Measurements from ENCODE around the gene GRIFIN.

The GRIFIN gene

DNA sequence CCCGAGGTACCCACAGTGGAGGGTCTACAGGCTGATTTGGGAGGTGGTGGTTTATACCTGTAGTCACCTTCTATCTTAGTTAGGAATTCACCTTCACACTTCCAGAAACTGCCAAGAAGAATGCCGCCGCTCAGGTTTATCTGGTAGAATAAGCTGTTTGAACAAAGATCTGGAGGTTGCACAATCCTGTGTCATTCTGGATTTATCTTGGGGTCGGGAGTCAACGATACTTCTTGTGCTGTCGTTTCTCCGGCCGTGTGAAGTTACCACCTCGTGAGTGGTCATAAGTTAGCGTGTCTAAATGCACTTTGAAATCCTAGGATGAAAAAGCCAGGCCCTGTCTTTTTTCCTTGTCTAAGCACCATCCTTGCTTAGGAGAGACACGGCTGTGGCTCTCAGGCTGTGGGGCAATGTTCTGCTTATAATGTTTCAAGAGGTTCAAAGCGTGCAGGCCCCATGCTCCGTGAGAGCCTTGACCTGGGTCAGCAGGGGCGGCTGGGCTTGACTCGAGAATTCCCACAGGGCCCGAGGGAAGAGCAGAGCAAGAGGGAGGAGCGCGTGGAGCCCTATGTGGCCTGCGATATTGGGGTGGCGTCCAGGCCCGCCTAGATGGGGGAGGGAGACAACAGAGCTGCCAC is 35.5 kb downstream of the GRIFIN start:
- peak overlapping the region; percentile 13 for H3K27ac ChIP-seq
- TF ChIP-seq ZFX (IDR thresholded peaks at IDR 0.05) = no peak
- TF ChIP-seq, protein P1, sequence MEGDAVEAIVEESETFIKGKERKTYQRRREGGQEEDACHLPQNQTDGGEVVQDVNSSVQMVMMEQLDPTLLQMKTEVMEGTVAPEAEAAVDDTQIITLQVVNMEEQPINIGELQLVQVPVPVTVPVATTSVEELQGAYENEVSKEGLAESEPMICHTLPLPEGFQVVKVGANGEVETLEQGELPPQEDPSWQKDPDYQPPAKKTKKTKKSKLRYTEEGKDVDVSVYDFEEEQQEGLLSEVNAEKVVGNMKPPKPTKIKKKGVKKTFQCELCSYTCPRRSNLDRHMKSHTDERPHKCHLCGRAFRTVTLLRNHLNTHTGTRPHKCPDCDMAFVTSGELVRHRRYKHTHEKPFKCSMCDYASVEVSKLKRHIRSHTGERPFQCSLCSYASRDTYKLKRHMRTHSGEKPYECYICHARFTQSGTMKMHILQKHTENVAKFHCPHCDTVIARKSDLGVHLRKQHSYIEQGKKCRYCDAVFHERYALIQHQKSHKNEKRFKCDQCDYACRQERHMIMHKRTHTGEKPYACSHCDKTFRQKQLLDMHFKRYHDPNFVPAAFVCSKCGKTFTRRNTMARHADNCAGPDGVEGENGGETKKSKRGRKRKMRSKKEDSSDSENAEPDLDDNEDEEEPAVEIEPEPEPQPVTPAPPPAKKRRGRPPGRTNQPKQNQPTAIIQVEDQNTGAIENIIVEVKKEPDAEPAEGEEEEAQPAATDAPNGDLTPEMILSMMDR (conservative IDR thresholded peaks at IDR 0.05) = no peak

GRCh38 chr7:2438775-2439174 is 37.4 kb downstream of the GRIFIN start:
- no peak for TF ChIP-seq ZFX (IDR thresholded peaks at IDR 0.05)
- TF ChIP-seq, protein P1 (conservative IDR thresholded peaks at IDR 0.05) = no peak
- H3K27ac ChIP-seq = no peak overlapping the region

DNA sequence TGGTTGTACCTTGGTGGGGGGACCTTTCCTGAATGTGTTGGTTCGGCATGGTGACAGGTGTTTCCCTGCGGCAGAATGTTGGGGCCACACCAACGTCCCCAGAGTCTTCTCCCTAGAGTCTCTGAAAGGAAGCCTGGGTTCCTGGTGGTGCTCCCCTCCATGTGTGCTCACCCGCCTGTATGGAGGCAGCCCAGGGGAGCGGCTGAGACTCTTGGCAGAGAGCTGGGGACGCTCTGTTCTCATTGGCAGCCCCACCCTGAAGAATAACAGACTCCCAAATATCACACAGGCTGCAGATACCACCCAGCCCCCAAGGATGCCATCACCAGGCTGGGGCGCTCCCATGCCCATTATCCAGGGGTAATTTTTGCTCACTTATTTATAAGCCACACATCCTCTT is 38.0 kb downstream of the GRIFIN start:
- no peak for TF ChIP-seq ZFX (IDR thresholded peaks at IDR 0.05)
- TF ChIP-seq, protein P1 (conservative IDR thresholded peaks at IDR 0.05) = no peak
- H3K27ac ChIP-seq = no peak overlapping the region

DNA sequence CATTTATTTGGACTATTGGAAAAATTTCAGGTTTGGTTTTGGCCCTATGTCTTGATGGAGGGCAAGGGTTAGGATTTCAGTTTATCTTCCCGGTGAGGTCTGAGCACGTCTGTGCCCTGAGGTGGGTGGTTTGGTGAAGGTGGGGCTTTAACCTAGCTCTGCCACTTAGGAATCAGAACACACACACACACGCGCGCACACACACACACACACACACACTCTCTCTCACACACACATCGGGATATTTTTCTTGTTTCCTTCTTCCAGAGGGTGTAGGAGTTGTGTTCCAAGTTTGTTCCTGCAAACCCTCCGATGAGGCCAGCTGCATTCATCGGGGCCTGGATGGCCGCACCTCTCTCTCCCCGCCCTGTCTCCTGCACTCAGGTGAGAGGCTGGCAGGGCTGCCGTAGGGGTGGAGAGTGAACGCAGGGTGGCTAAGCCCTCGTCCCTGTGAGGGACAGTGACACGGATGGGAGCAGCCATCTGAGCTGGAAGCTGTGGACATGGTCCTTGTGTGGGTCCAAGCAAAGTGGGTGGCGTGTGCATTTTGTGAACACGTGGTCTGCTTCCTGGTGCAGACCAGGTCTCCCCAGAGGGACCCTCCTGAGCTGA is 38.6 kb downstream of the GRIFIN start:
- H3K27ac ChIP-seq = no peak overlapping the region
- TF ChIP-seq ZFX (IDR thresholded peaks at IDR 0.05) = no peak
- TF ChIP-seq, protein P1 (conservative IDR thresholded peaks at IDR 0.05) = no peak

DNA sequence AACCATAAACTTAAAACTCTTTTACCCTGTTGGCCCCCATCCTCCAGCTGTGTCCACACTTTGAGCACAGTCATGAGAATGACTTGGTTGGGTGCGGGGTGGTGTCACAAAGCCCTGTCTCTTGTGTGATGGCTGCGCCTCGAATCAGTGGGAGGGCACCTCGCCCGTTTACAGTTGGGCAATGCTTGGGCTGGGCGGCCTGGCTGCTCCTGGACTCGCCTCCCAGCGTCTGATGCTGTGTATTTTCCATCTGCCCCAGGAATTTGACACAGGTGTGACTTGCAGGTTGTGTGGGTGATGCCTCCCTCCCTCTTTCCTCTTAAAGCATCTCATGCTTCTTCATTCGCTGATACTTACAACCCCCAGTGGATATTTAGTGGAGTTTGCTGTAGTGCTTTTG is 39.1 kb downstream of the GRIFIN start:
- TF ChIP-seq, protein P1 (conservative IDR thresholded peaks at IDR 0.05) = no peak
- TF ChIP-seq ZFX (IDR thresholded peaks at IDR 0.05) = no peak
- H3K27ac ChIP-seq = no peak overlapping the region

DNA sequence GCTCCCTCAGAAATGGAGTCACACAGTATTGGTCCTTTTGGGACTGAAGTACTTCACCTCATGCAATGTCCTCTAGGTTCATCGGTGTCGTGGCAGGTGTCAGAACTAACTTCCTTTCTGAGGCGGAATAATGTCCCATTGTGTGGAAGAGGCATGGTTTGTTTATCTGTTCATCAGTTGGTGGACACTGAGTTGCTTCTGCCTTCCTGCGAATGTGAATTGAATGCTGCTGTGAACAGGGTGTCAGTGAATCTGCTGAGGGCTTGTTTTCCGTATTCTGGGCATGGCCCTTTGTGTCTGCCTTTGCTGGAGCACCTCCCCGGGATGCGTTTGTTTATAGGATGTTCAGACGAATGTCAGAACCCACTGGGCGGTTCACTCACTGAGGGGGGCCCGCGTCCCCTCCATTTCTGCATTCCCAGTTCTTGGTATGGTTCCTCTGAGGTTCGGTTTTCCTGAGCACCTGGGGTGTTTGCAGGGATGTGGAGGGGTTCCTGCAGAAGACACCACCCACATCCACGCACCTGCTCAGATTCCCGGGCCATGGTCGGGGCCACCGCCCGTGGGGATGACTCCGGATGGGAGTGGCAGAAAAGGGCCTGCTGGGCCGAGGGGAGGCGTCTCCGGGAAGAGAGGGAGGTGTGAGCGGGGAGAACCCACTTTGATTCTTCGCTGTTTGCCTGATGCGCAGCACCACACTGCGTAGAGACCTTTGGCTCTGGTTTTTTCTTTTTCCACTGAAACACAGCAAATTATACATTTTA is 39.7 kb downstream of the GRIFIN start:
- no peak overlapping the region for H3K27ac ChIP-seq
- TF ChIP-seq ZFX (IDR thresholded peaks at IDR 0.05) = no peak
- TF ChIP-seq, protein P1 (conservative IDR thresholded peaks at IDR 0.05) = no peak

- TF ChIP-seq ZFX (IDR thresholded peaks at IDR 0.05) = no peak
- TF ChIP-seq, protein P1 (conservative IDR thresholded peaks at IDR 0.05) = no peak
- no peak overlapping the region for H3K27ac ChIP-seq
Observed at GRCh38 chr7:2435146-2435545, 41.1 kb downstream of the GRIFIN start.
